ENCODE measurements around the gene DGUOK.

DGUOK gene

DNA sequence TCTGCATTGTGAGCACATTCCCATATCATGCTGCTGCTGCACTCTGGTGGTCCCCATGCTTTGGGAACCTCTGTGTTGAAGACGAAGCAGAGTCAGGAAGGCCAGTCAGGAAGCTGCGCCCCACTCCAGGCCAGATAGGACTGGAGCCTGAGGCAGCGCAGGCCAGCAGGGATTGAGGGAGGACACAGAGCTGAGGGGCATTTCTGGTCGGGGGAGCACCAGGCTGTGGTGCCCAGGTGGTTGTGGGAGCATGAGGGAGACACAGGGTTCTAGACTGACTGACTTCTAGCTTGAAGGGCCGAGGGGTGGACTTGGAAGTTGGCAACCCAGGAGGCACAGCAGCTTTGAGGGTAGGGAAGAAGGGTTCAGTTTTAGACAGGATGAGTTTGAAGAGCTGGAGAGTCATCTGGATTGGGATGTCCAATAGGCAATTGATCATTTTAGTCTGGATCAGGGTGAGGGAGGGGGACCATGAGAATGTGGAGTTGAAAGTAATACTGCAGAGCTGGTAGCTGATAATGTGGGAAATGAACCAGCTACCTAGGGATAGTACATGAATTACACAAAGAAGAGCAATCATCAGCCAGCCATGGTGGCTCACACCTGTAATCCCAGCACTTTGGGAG, 35.3 kb upstream of the DGUOK start:
- 86 to 95% methylated on average over 4 to 5 of the region's 5 CpGs for WGBS, 2 experiments (ENCODE audit: insufficient coverage in 2 of 2)
- Histone ChIP-seq H3K36me3 (ENCODE audit: control insufficient read depth, insufficient read depth, low read length) (no peaks in the 10 kb centered on the region), H3K4me1 (ENCODE audit: control insufficient read depth, insufficient read depth, low read length, poor library complexity, severe bottlenecking) (no peaks in the 10 kb centered on the region), H3K4me3 (ENCODE audit: extremely low read depth, insufficient read depth, low read length, poor library complexity, severe bottlenecking) (no peak overlapping the region), H3K27ac (ENCODE audit: low read depth, low read length, severe bottlenecking) (no peak overlapping the region), H3K9me3 (ENCODE audit: control insufficient read depth, low read length) (no peaks in the 10 kb centered on the region)

DNA sequence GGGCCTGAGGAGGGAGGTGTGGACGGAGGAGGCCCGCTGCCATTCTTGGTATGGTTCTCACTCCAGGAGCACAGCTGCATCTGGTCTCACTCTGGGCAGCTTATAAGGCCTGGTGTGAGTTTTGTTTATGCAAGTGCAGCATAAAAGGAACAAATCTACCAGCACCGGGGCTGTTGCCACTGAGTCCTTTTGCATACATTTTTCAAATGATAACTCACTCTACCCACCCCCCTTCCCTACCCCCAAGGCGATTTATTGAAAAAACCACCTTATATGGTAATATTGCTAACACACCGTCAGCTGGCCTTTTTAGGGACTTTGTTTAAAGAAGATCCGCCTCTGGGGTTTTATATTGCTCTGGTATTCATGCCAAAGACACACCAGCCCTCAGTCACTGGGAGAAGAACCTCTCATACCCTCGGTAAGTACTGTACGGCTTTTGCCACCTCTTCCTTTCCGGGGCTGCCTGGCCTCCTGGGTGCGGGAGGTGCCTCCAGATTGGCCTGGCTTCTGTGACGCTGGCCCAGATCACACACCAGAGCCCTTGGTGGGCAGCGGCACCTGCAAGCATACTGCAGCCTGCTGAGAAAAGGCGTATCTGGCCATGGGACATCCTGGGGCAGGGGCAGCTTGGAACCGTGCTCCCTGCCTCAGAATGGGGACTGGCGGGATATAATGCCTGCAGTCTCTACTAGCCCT, 33.9 kb upstream of the DGUOK start, which contains the start of gene ACTG2:
Gene ACTG2 (plus strand): TSS at position 378 of the 699 bp plus-strand sequence. CDS start 8,304 bp downstream, outside the sequence.
- WGBS, 2 experiments (ENCODE audit: insufficient coverage in 2 of 2), result 80 to 81% methylated on average over 11 to 14 of the region's 15 CpGs
- Histone ChIP-seq H3K36me3 (ENCODE audit: control insufficient read depth, insufficient read depth, low read length) (no peaks in the 10 kb centered on the region), H3K27ac (ENCODE audit: low read depth, low read length, severe bottlenecking) (no peak within 1 kb of the TSS), H3K4me1 (ENCODE audit: control insufficient read depth, insufficient read depth, low read length, poor library complexity, severe bottlenecking) (no peaks in the 10 kb centered on the region), H3K9me3 (ENCODE audit: control insufficient read depth, low read length) (no peaks in the 10 kb centered on the region), H3K4me3 (ENCODE audit: extremely low read depth, insufficient read depth, low read length, poor library complexity, severe bottlenecking) (no peak within 1 kb of the TSS)

DNA sequence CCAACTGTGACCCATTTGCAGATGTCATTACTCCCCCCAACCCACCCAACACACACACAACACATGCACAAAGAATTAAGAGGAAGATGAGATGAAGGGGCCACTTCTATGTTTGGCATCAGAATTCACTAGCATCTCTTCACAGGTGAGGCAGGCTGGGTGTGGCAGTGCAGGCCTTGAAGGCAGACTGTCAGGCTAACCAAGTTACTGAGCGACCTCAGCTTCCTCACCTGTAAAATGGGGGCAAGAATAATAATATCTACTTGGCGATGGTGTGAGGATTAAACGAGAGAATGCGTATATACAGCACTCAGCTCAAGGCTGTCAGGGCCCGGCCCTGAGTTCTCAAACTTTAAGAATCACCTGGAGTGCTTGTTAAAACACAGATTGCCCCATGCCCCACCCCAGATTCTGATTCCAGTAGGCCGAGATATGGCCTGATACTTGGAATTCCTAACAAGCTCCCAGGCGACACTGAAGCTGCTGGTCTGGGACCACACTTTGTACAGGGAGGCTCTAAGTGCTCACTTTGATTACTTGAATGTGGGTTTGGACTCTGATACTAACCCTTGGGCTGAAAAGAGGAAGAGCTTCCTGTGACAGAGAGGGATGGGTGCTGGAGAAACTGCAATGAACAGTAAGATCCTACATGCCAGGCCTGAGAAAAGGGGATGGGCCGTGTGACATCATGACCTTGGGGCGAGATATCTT, 32.8 kb upstream of the DGUOK start:
- Histone ChIP-seq H3K4me3 (ENCODE audit: extremely low read depth, insufficient read depth, low read length, poor library complexity, severe bottlenecking) (no peak overlapping the region), H3K9me3 (ENCODE audit: control insufficient read depth, low read length) (no peaks in the 10 kb centered on the region), H3K36me3 (ENCODE audit: control insufficient read depth, insufficient read depth, low read length) (no peaks in the 10 kb centered on the region), H3K27ac (ENCODE audit: low read depth, low read length, severe bottlenecking) (no peak overlapping the region), H3K4me1 (ENCODE audit: control insufficient read depth, insufficient read depth, low read length, poor library complexity, severe bottlenecking) (no peaks in the 10 kb centered on the region)
- 91% methylated on average over 5 to 7 of the region's 9 CpGs for WGBS, 2 experiments (ENCODE audit: insufficient coverage in 2 of 2)

- Histone ChIP-seq H3K4me1 (ENCODE audit: control insufficient read depth, insufficient read depth, low read length, poor library complexity, severe bottlenecking) (no peaks in the 10 kb centered on the region), H3K27ac (ENCODE audit: low read depth, low read length, severe bottlenecking) (no peak overlapping the region), H3K4me3 (ENCODE audit: extremely low read depth, insufficient read depth, low read length, poor library complexity, severe bottlenecking) (no peak overlapping the region), H3K9me3 (ENCODE audit: control insufficient read depth, low read length) (no peaks in the 10 kb centered on the region), H3K36me3 (ENCODE audit: control insufficient read depth, insufficient read depth, low read length) (no peaks in the 10 kb centered on the region)
- WGBS, 2 experiments (ENCODE audit: insufficient coverage in 2 of 2), result 100% methylated on average over 2 of the region's 2 CpGs
These were observed 32.2 kb upstream of the DGUOK start for GRCh38 chr2:73894475-73894850.

GRCh38 chr2:73894877-73895276, 31.8 kb upstream of the DGUOK start:
- H3K36me3 ChIP-seq (ENCODE audit: control insufficient read depth, insufficient read depth, low read length), result no peaks in the 10 kb centered on the region
- no peaks in the 10 kb centered on the region for H3K9me3 ChIP-seq (ENCODE audit: control insufficient read depth, low read length)
- no peak overlapping the region for H3K4me3 ChIP-seq (ENCODE audit: extremely low read depth, insufficient read depth, low read length, poor library complexity, severe bottlenecking)
- H3K27ac ChIP-seq (ENCODE audit: low read depth, low read length, severe bottlenecking), result no peak overlapping the region
- H3K4me1 ChIP-seq (ENCODE audit: control insufficient read depth, insufficient read depth, low read length, poor library complexity, severe bottlenecking), result no peaks in the 10 kb centered on the region
- WGBS, 2 experiments (ENCODE audit: insufficient coverage in 2 of 2), result 93 to 96% methylated on average over 3 to 6 of the region's 6 CpGs

DNA sequence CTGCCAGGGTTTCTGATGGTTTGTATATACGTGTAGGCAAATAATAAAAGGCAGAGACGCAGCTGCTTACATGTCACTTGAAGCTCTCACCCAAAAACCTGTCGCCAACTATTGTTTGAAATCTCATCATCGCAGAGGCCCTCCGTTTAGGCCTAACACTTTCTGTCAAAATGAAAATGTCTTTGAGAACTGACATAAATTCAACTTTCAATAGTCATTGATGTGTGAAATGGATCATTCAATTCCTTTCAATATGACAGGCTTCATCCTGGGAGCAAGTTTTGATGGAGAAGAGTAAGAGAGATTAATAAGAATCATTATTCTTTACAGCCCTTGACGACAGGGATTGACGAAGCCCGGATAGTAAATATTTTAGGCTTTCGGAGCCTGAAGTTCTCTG, 31.2 kb upstream of the DGUOK start:
- Histone ChIP-seq H3K36me3 (ENCODE audit: control insufficient read depth, insufficient read depth, low read length) (no peaks in the 10 kb centered on the region), H3K27ac (ENCODE audit: low read depth, low read length, severe bottlenecking) (no peak overlapping the region), H3K4me3 (ENCODE audit: extremely low read depth, insufficient read depth, low read length, poor library complexity, severe bottlenecking) (no peak overlapping the region), H3K9me3 (ENCODE audit: control insufficient read depth, low read length) (no peaks in the 10 kb centered on the region), H3K4me1 (ENCODE audit: control insufficient read depth, insufficient read depth, low read length, poor library complexity, severe bottlenecking) (no peaks in the 10 kb centered on the region)
- 88 to 96% methylated on average over 4 to 5 of the region's 9 CpGs for WGBS, 2 experiments (ENCODE audit: insufficient coverage in 2 of 2)

- H3K4me3 ChIP-seq (ENCODE audit: extremely low read depth, insufficient read depth, low read length, poor library complexity, severe bottlenecking), result no peak overlapping the region
- H3K36me3 ChIP-seq (ENCODE audit: control insufficient read depth, insufficient read depth, low read length), result no peaks in the 10 kb centered on the region
- H3K4me1 ChIP-seq (ENCODE audit: control insufficient read depth, insufficient read depth, low read length, poor library complexity, severe bottlenecking), result no peaks in the 10 kb centered on the region
- 71 to 88% methylated on average over 9 to 12 of the region's 15 CpGs for WGBS, 2 experiments (ENCODE audit: insufficient coverage in 2 of 2)
- H3K9me3 ChIP-seq (ENCODE audit: control insufficient read depth, low read length), result no peaks in the 10 kb centered on the region
- peak overlapping the region; percentile 16 for H3K27ac ChIP-seq (ENCODE audit: low read depth, low read length, severe bottlenecking)
These were observed 30.1 kb upstream of the DGUOK start for GRCh38 chr2:73896362-73897239.

GRCh38 chr2:73897240-73897583, 29.5 kb upstream of the DGUOK start:
- Histone ChIP-seq H3K4me1 (ENCODE audit: control insufficient read depth, insufficient read depth, low read length, poor library complexity, severe bottlenecking) (no peaks in the 10 kb centered on the region), H3K4me3 (ENCODE audit: extremely low read depth, insufficient read depth, low read length, poor library complexity, severe bottlenecking) (no peak overlapping the region), H3K9me3 (ENCODE audit: control insufficient read depth, low read length) (no peaks in the 10 kb centered on the region), H3K36me3 (ENCODE audit: control insufficient read depth, insufficient read depth, low read length) (no peaks in the 10 kb centered on the region), H3K27ac (ENCODE audit: low read depth, low read length, severe bottlenecking) (peak overlapping the region; percentile 16)
- WGBS, 2 experiments (ENCODE audit: insufficient coverage in 2 of 2), result 78% methylated on average over 2 of the region's 4 CpGs

- Histone ChIP-seq H3K9me3 (ENCODE audit: control insufficient read depth, low read length) (no peaks in the 10 kb centered on the region), H3K4me3 (ENCODE audit: extremely low read depth, insufficient read depth, low read length, poor library complexity, severe bottlenecking) (no peak overlapping the region), H3K4me1 (ENCODE audit: control insufficient read depth, insufficient read depth, low read length, poor library complexity, severe bottlenecking) (no peaks in the 10 kb centered on the region), H3K27ac (ENCODE audit: low read depth, low read length, severe bottlenecking) (no peak overlapping the region), H3K36me3 (ENCODE audit: control insufficient read depth, insufficient read depth, low read length) (no peaks in the 10 kb centered on the region)
- 72 to 75% methylated on average over 5 of the region's 6 CpGs for WGBS, 2 experiments (ENCODE audit: insufficient coverage in 2 of 2)
These were observed 28.7 kb upstream of the DGUOK start for GRCh38 chr2:73897934-73898333.

DNA sequence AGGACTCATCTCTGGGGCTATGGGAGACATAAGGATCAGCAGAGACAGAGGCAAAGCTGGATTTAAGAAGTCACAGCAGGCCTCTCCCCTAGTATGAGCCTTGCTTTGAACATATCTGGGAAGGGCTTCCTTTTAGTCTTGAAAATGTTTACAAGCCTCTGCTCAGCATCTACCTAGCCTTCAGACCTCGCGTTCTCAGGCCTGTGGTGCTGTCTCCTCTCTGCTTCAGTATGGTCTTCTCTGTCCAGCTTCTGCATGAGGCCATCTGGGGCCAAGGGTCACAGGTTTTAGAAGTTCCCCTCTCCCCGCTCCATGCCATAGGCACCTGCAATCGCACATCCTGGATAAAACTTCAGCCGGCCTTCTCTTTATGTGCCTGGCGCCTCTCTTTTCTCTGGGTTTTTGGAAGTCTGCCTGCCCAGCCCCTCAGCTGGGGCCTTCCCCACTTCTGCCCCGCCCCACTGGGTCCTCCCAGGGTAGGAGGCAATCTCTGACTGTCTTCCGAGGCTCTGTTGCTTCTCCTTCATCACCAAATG, 26.8 kb upstream of the DGUOK start:
- no peak overlapping the region for H3K4me3 ChIP-seq (ENCODE audit: extremely low read depth, insufficient read depth, low read length, poor library complexity, severe bottlenecking)
- 94 to 98% methylated on average over 4 to 6 of the region's 8 CpGs for WGBS, 2 experiments (ENCODE audit: insufficient coverage in 2 of 2)
- no peaks in the 10 kb centered on the region for H3K9me3 ChIP-seq (ENCODE audit: control insufficient read depth, low read length)
- no peaks in the 10 kb centered on the region for H3K36me3 ChIP-seq (ENCODE audit: control insufficient read depth, insufficient read depth, low read length)
- no peak overlapping the region for H3K27ac ChIP-seq (ENCODE audit: low read depth, low read length, severe bottlenecking)
- H3K4me1 ChIP-seq (ENCODE audit: control insufficient read depth, insufficient read depth, low read length, poor library complexity, severe bottlenecking), result no peaks in the 10 kb centered on the region
